Neural cell (in vitro differentiated cells): Measurements from ENCODE around the gene NEXN.

ENCODE experiments used
- EP300 ChIP-seq: fragments of 450-650 bp; conservative IDR thresholded peaks from 2 replicates; pipeline ENCODE4 v1.6.1; 2014; ENCODE audit warnings: antibody characterized with exemption, mild to moderate bottlenecking, moderate library complexity; ENCODE audit not compliant: poor library complexity, severe bottlenecking
- EZH2 ChIP-seq: fragments of 200-600, 300-800 bp; shearing (Covaris generic), sonication (generic); IDR thresholded peaks from 2 replicates; pipeline ENCODE4 v1.6.1; 2014; ENCODE audit warnings: antibody characterized with exemption, low read length, borderline replicate concordance, mild to moderate bottlenecking; ENCODE audit not compliant: insufficient read depth, poor library complexity, severe bottlenecking
- REST ChIP-seq: IDR thresholded peaks from 2 replicates; pipeline ENCODE4 v1.6.1; 2012; ENCODE audit warnings: borderline replicate concordance
- TF ChIP-seq, protein P1 (sequence below): fragments of 450-650 bp; IDR thresholded peaks from 2 replicates; pipeline ENCODE4 v1.5.1; 2014; ENCODE audit warnings: antibody characterized with exemption, mild to moderate bottlenecking, moderate library complexity; ENCODE audit not compliant: poor library complexity, severe bottlenecking

GRCh38 chr1:77925956-77926355, 37.5 kb downstream of the NEXN start:
- TF ChIP-seq EP300 (no peak), EZH2 (no peak), REST (no peak)
- TF ChIP-seq, protein P1, sequence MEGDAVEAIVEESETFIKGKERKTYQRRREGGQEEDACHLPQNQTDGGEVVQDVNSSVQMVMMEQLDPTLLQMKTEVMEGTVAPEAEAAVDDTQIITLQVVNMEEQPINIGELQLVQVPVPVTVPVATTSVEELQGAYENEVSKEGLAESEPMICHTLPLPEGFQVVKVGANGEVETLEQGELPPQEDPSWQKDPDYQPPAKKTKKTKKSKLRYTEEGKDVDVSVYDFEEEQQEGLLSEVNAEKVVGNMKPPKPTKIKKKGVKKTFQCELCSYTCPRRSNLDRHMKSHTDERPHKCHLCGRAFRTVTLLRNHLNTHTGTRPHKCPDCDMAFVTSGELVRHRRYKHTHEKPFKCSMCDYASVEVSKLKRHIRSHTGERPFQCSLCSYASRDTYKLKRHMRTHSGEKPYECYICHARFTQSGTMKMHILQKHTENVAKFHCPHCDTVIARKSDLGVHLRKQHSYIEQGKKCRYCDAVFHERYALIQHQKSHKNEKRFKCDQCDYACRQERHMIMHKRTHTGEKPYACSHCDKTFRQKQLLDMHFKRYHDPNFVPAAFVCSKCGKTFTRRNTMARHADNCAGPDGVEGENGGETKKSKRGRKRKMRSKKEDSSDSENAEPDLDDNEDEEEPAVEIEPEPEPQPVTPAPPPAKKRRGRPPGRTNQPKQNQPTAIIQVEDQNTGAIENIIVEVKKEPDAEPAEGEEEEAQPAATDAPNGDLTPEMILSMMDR, result no peak
